K562 (cell line): ENCODE data around the gene PGGHG. TPM values are rescaled to one million over a fixed set of nuclear protein-coding genes. Genes with fewer than 3 reads are reported as not detected.

Source experiments
- BCL6 ChIP-seq: fragments of 250-450 bp; sonication (Bioruptor Pico); IDR thresholded peaks from 2 replicates; pipeline ENCODE4 v1.4.0; 2020
- BRD9 ChIP-seq: fragments of 450-650 bp; IDR thresholded peaks from 2 replicates; pipeline ENCODE4 v1.6.1; 2018; ENCODE audit warnings: low read depth; ENCODE audit not compliant: partially characterized antibody
- CCNT2 ChIP-seq: IDR thresholded peaks from 2 replicates; pipeline ENCODE4 v1.6.1; 2011; ENCODE audit warnings: borderline replicate concordance, low read depth, mild to moderate bottlenecking, moderate library complexity, mixed read lengths, low read length; ENCODE audit not compliant: insufficient read length; ENCODE audit errors: extremely low read depth
- COPS2 ChIP-seq: fragments of 450-650 bp; conservative IDR thresholded peaks from 2 replicates; pipeline ENCODE4 v1.6.1; 2016; ENCODE audit warnings: mild to moderate bottlenecking, moderate library complexity
- DACH1 ChIP-seq: fragments of 450-650 bp; IDR thresholded peaks from 2 replicates; pipeline ENCODE4 v1.6.1; 2018; ENCODE audit not compliant: partially characterized antibody
- ETS2 ChIP-seq: IDR thresholded peaks from 2 replicates; pipeline ENCODE4 v1.6.1; 2016; ENCODE audit warnings: borderline replicate concordance, missing genetic modification characterization, mild to moderate bottlenecking, moderate library complexity, missing compliant biosample characterization; ENCODE audit not compliant: poor library complexity, severe bottlenecking
- FOXJ2 ChIP-seq: fragments of 200-800 bp; sonication (Bioruptor generic); IDR thresholded peaks from 2 replicates; pipeline ENCODE4 v1.6.1; 2016; ENCODE audit warnings: missing genetic modification characterization, missing compliant biosample characterization
- GMEB1 ChIP-seq: fragments of 250-450 bp; sonication (Bioruptor Pico); IDR thresholded peaks from 2 replicates; pipeline ENCODE4 v1.4.0; 2020; ENCODE audit warnings: mild to moderate bottlenecking
- HDAC6 ChIP-seq: IDR thresholded peaks from 2 replicates; pipeline ENCODE4 v1.6.1; 2012; ENCODE audit warnings: low read depth, mild to moderate bottlenecking, control low read depth, inconsistent platforms, low read length, moderate library complexity
- HSF4 ChIP-seq: fragments of 250-450 bp; sonication (Bioruptor Pico); IDR thresholded peaks from 2 replicates; pipeline ENCODE4 v2.1.2; 2022; ENCODE audit warnings: mild to moderate bottlenecking, moderate library complexity, borderline replicate concordance
- IRF9 ChIP-seq: fragments of 450-650 bp; IDR thresholded peaks from 2 replicates; pipeline ENCODE4 v1.6.1; 2016; ENCODE audit warnings: missing biosample characterization, missing genetic modification characterization
- JUND ChIP-seq, 2 experiments: IDR thresholded peaks; 2 replicates in 1 of 2; 3 replicates in 1 of 2; pipeline ENCODE4 v1.6.1; 2011; ENCODE audit warnings: borderline replicate concordance in 2 of 2, low read depth in 2 of 2, low read length in 2 of 2, improper control_type of control experiment in 1 of 2, missing biosample characterization in 1 of 2, missing genetic modification characterization in 1 of 2, missing genetic modification reagents in 1 of 2
- NFXL1 ChIP-seq: fragments of 450-650 bp; formaldehyde crosslinking; IDR thresholded peaks from 2 replicates; pipeline ENCODE4 v1.4.0; 2021; ENCODE audit warnings: mild to moderate bottlenecking
- POLR2B ChIP-seq: fragments of 450-650 bp; IDR thresholded peaks from 2 replicates; pipeline ENCODE4 v1.6.1; 2018; ENCODE audit warnings: low read depth; ENCODE audit not compliant: partially characterized antibody
- RBM14 ChIP-seq: fragments of 200-400 bp; formaldehyde crosslinking; IDR thresholded peaks from 2 replicates; pipeline ENCODE4 v1.6.1; 2018; ENCODE audit warnings: low read depth, mild to moderate bottlenecking, low read length, moderate library complexity, borderline replicate concordance; ENCODE audit not compliant: insufficient read depth
- SNIP1 ChIP-seq: fragments of 450-650 bp; IDR thresholded peaks from 2 replicates; pipeline ENCODE4 v1.7.1; 2017; ENCODE audit warnings: low read depth, mild to moderate bottlenecking
- SPI1 ChIP-seq: IDR thresholded peaks from 2 replicates; pipeline ENCODE4 v1.6.1; 2011; ENCODE audit warnings: low read depth, low read length, control low read depth, borderline replicate concordance
- TAF1 ChIP-seq: IDR thresholded peaks from 2 replicates; pipeline ENCODE4 v1.6.1; 2011; ENCODE audit warnings: mild to moderate bottlenecking, low read length, moderate library complexity; ENCODE audit not compliant: insufficient read depth, control insufficient read depth, severe bottlenecking; ENCODE audit errors: extremely low read depth
- TAF9B ChIP-seq: fragments of 450-650 bp; IDR thresholded peaks from 2 replicates; pipeline ENCODE4 v1.6.1; 2018; ENCODE audit warnings: mild to moderate bottlenecking; ENCODE audit not compliant: partially characterized antibody
- TCF7 ChIP-seq: sonication (generic); IDR thresholded peaks from 2 replicates; pipeline ENCODE4 v1.6.1; 2016; ENCODE audit warnings: antibody characterized with exemption, borderline replicate concordance
- TRIM28 ChIP-seq: fragments of 450-650 bp; IDR thresholded peaks from 2 replicates; pipeline ENCODE4 v1.6.1; 2017
- ZBTB8A ChIP-seq: fragments of 450-650 bp; IDR thresholded peaks from 2 replicates; pipeline ENCODE4 v1.6.1; 2018; ENCODE audit warnings: mild to moderate bottlenecking, moderate library complexity; ENCODE audit not compliant: partially characterized antibody
- ZNF143 ChIP-seq: sonication (generic); formaldehyde crosslinking; IDR thresholded peaks from 2 replicates; pipeline ENCODE4 v1.9.0; 2022; ENCODE audit warnings: mild to moderate bottlenecking, missing genetic modification reagents
- ZNF436 ChIP-seq: fragments of 250-450, 450-650 bp; sonication (Bioruptor Pico); formaldehyde crosslinking; IDR thresholded peaks from 2 replicates; pipeline ENCODE4 v1.7.0; 2020; ENCODE audit warnings: mild to moderate bottlenecking
- polyA plus RNA-seq, 8 experiments: library from polyadenylated mRNA; depleted of rRNA in 4 of 8; stranded (reverse) in 5 of 8; unstranded in 3 of 8; fragments of >200 nt; fragmentation: Nextera tagmentation in 2 of 8; fragmentation: Illumina TruSeq in 1 of 8; extraction: Ambion mirVana in 2 of 8; extraction: Trizol in 1 of 8; gene quantifications; 2 replicates each; pipeline versions ENCODE4 v1.2.1 to v1.2.3, GENCODE V29; 2011 to 2014; ENCODE audit warnings: inconsistent platforms in 1 of 8, missing spikeins in 1 of 8
- total RNA-seq, 7 experiments: library from RNA; depleted of rRNA in 6 of 7; stranded (reverse); fragments of >200 nt in 6 of 7; fragmentation: Illumina TruSeq in 2 of 7; extraction: Trizol in 2 of 7; gene quantifications; 2 replicates each; pipeline versions ENCODE4 v1.2.1 to v1.2.3, GENCODE V29; 2011 to 2021; ENCODE audit warnings: low replicate concordance in 1 of 7
- TF ChIP-seq, protein P1 (sequence below): fragments of 450-650 bp; formaldehyde crosslinking; conservative IDR thresholded peaks from 2 replicates; pipeline ENCODE4 v1.4.0; 2022; ENCODE audit warnings: mild to moderate bottlenecking, missing genetic modification characterization

The PGGHG gene
- total and polyA plus RNA-seq, 9 of the 15 experiments (the other 6 are each of a cell fraction or from before 2014, with no cell fraction given) = 0.38 to 85.1 (median 18.1) TPM

GRCh38 chr11:313787-314553, 25.0 kb downstream of the PGGHG start, which contains the start of gene IFITM1 (continued):
- TF ChIP-seq ETS2 (tag) (no peak), POLR2B (peak; percentile 95), ZNF143 (CRISPR knock-in tag) (no peak), BRD9 (no peak), SPI1 (peak; percentile 28; the same call in 1 of the 2 replicates), HDAC6 (no peak), TCF7 (no peak), JUND (IDR thresholded peaks at IDR 0.05; ENCODE audit: borderline replicate concordance, low read depth, low read length) (no peak), JUND (tag; IDR thresholded peaks at IDR 0.05; ENCODE audit: borderline replicate concordance, low read depth, low read length) (peak; percentile 8; the same call in 1 of the 3 replicates), HSF4 (CRISPR knock-in tag) (no peak), GMEB1 (no peak), ZNF436 (CRISPR knock-in tag) (no peak), NFXL1 (CRISPR knock-in tag) (no peak), IRF9 (tag) (no peak), TAF9B (peak; percentile 68), DACH1 (no peak), RBM14 (no peak), COPS2 (no peak), SNIP1 (no peak), TAF1 (peak; percentile 73), CCNT2 (no peak), ZBTB8A (no peak), FOXJ2 (tag) (no peak), TRIM28 (0 out of 2 replicates have a peak, but pooled peaks have one; percentile 32), BCL6 (CRISPR knock-in tag) (no peak)
- TF ChIP-seq, protein P1, sequence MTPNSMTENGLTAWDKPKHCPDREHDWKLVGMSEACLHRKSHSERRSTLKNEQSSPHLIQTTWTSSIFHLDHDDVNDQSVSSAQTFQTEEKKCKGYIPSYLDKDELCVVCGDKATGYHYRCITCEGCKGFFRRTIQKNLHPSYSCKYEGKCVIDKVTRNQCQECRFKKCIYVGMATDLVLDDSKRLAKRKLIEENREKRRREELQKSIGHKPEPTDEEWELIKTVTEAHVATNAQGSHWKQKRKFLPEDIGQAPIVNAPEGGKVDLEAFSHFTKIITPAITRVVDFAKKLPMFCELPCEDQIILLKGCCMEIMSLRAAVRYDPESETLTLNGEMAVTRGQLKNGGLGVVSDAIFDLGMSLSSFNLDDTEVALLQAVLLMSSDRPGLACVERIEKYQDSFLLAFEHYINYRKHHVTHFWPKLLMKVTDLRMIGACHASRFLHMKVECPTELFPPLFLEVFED (CRISPR knock-in tag) = no peak
